GM12878 (cell line): ENCODE measurements around the gene MROH2B. TPM values are rescaled to one million over a fixed set of nuclear protein-coding genes. Genes with fewer than 3 reads are reported as not detected.

Source experiments
- ATAC-seq: fragments of 200-7000 bp; cut with Tn5 transposase; 3 replicates; pipeline ENCODE4 v1.9.1; 2020; ENCODE audit warnings: mild to moderate bottlenecking, moderate library complexity
- BruUV-seq: library from RNA; stranded (reverse); fragments of 400-500 nt; replicated peaks from 2 replicates; lab custom pipeline; 2021; lab: Mats Ljungman, UMichigan
- CTCF ChIA-PET: fragments of 300-600 bp; sonication (Branson Sonifier 250); formaldehyde crosslinking; extraction: SDS; loops from one replicate; lab custom pipeline; 2021; ENCODE audit warnings: inconsistent platforms; lab: Yijun Ruan, JAX
- POLR2A ChIA-PET: fragments of 350-600 bp; formaldehyde crosslinking; extraction: SDS; loops from one replicate; lab custom pipeline; 2021; ENCODE audit warnings: inconsistent platforms; lab: Charles Lee
- RAD21 ChIA-PET: fragments of 300-600 bp; sonication (Branson Sonifier 250); formaldehyde crosslinking; loops from one replicate; lab custom pipeline; 2023; ENCODE audit warnings: antibody characterized with exemption; ENCODE audit not compliant: unreplicated experiment; lab: Charles Lee
- SMC1A ChIA-PET: fragments of 300-600 bp; sonication (Branson Sonifier 250); formaldehyde crosslinking; loops from one replicate; lab custom pipeline; 2023; ENCODE audit not compliant: unreplicated experiment, uncharacterized antibody; lab: Charles Lee
- DNase-seq: peaks from one replicate; pipeline ENCODE4 v3.0.0-alpha.2; 2011; ENCODE audit warnings: low read depth, low spot score
- FAIRE-seq: peaks from 3 replicates; lab custom pipeline; 2011; peaks lifted over from hg19 to GRCh38; lab: Jason Lieb, UNC
- H2AFZ ChIP-seq: 2 replicates; pipeline ENCODE4 v1.6.0; 2011; ENCODE audit warnings: low read depth, low read length, control low read depth; ENCODE audit not compliant: control insufficient read depth
- H3K27ac ChIP-seq: 2 replicates; pipeline ENCODE4 v1.5.1; 2011; ENCODE audit warnings: control low read depth; ENCODE audit not compliant: control insufficient read depth, insufficient read depth
- H3K27me3 ChIP-seq, 2 experiments: replicated peaks in 1 of 2; 2 replicates each; pipeline versions ENCODE4 v1.6.0 to v1.6.1; 2011; ENCODE audit warnings: low read length in 1 of 2; ENCODE audit not compliant: control insufficient read depth in 2 of 2, insufficient read depth in 2 of 2
- H3K36me3 ChIP-seq, 2 experiments: 2 replicates each; pipeline ENCODE4 v1.5.1; 2011; ENCODE audit warnings: low read length in 1 of 2; ENCODE audit not compliant: control insufficient read depth in 2 of 2, insufficient read depth in 2 of 2
- H3K4me1 ChIP-seq: 2 replicates; pipeline ENCODE4 v1.6.1; 2011; ENCODE audit warnings: mild to moderate bottlenecking, low read length, moderate library complexity, mixed read lengths; ENCODE audit not compliant: control insufficient read depth, insufficient read depth
- H3K4me2 ChIP-seq: 2 replicates; pipeline ENCODE4 v1.6.0; 2011; ENCODE audit warnings: control low read depth; ENCODE audit not compliant: control insufficient read depth, insufficient read depth
- H3K4me3 ChIP-seq: fragments of 200-600 bp; sonication (generic); 2 replicates; pipeline ENCODE4 v1.5.1; 2016
- H3K79me2 ChIP-seq: 2 replicates; pipeline ENCODE4 v1.6.0; 2011; ENCODE audit warnings: low read length; ENCODE audit not compliant: control insufficient read depth, insufficient read depth
- H3K9ac ChIP-seq: 2 replicates; pipeline ENCODE4 v1.8.0; 2011; ENCODE audit warnings: low read length, control low read depth, mixed read lengths; ENCODE audit not compliant: control insufficient read depth, insufficient read depth
- H3K9me3 ChIP-seq: replicated peaks from 3 replicates; pipeline ENCODE4 v1.5.1; 2011; ENCODE audit warnings: mild to moderate bottlenecking, low read length; ENCODE audit not compliant: control insufficient read depth, insufficient read depth
- H4K20me1 ChIP-seq: 2 replicates; pipeline ENCODE4 v1.6.0; 2011; ENCODE audit not compliant: control insufficient read depth, insufficient read depth
- CBX3 ChIP-seq: fragments of 200-600 bp; sonication (generic); IDR thresholded peaks from 2 replicates; pipeline ENCODE4 v1.6.1; 2016; ENCODE audit warnings: low read depth, borderline replicate concordance
- ELK1 ChIP-seq: IDR thresholded peaks from 2 replicates; pipeline ENCODE4 v1.6.1; 2012; ENCODE audit warnings: low read depth, low read length, improper control_type of control experiment
- HDAC6 ChIP-seq: fragments of 200-600 bp; sonication (generic); IDR thresholded peaks from one replicate; pipeline ENCODE4 v1.8.0; 2017; ENCODE audit warnings: antibody characterized with exemption; ENCODE audit not compliant: unreplicated experiment
- PRDM15 ChIP-seq: fragments of 450-650 bp; formaldehyde crosslinking; IDR thresholded peaks from 2 replicates; pipeline ENCODE4 v1.4.0; 2020; ENCODE audit warnings: mild to moderate bottlenecking, moderate library complexity
- RAD21 ChIP-seq: IDR thresholded peaks from 2 replicates; pipeline ENCODE4 v1.6.1; 2011; ENCODE audit warnings: mild to moderate bottlenecking, low read depth, low read length, moderate library complexity; ENCODE audit not compliant: insufficient read depth
- SIN3A ChIP-seq: IDR thresholded peaks from 2 replicates; pipeline ENCODE4 v1.6.1; 2012; ENCODE audit warnings: low read depth, low read length, improper control_type of control experiment
- WRNIP1 ChIP-seq: IDR thresholded peaks from 2 replicates; pipeline ENCODE4 v1.6.1; 2011; ENCODE audit warnings: low read depth, low read length, improper control_type of control experiment, borderline replicate concordance
- ZNF207 ChIP-seq: fragments of 450-650 bp; IDR thresholded peaks from 2 replicates; pipeline ENCODE4 v1.6.1; 2014; ENCODE audit warnings: antibody characterized with exemption, mild to moderate bottlenecking, borderline replicate concordance
- ZNF24 ChIP-seq: fragments of 450-650 bp; IDR thresholded peaks from 2 replicates; pipeline ENCODE4 v1.6.1; 2017; ENCODE audit warnings: antibody characterized with exemption, mild to moderate bottlenecking
- ZZZ3 ChIP-seq: IDR thresholded peaks from 2 replicates; pipeline ENCODE4 v1.6.1; 2011; ENCODE audit warnings: low read depth; ENCODE audit not compliant: control insufficient read depth, insufficient read length
- WGBS: methylation state at CpG from one replicate; pipeline ENCODE4 v1.1.6; 2016; ENCODE audit warnings: low lambda C conversion rate; ENCODE audit not compliant: insufficient replicate concordance, insufficient coverage; ENCODE audit errors: missing lambda C conversion rate; 5-methylcytosine and 5-hydroxymethylcytosine counted together
- in situ Hi-C: fragments of 300-500 bp; cut with MboI; formaldehyde crosslinking; loops from 9 replicates; pipeline ENCODE4 v1.14.3; 2018; ENCODE audit warnings: mixed read lengths
- intact Hi-C: fragments of 100-400 bp; cut with micrococcal nuclease; formaldehyde crosslinking; loops from one replicate; pipeline ENCODE4 v1.14.2; 2022; ENCODE audit not compliant: unreplicated experiment
- polyA plus RNA-seq, 11 experiments: library from polyadenylated mRNA; depleted of rRNA in 4 of 11; unstranded in 6 of 11; stranded (reverse) in 5 of 11; fragments of >200 nt; fragmentation: Nextera tagmentation in 4 of 11; fragmentation: Illumina TruSeq in 1 of 11; extraction: Ambion mirVana in 4 of 11; extraction: Trizol in 1 of 11; gene quantifications; 1 replicate in 1 of 11; 2 replicates in 10 of 11; pipeline versions ENCODE4 v1.2.1 to v1.2.3, GENCODE V29; 2011 to 2016; ENCODE audit warnings: inconsistent platforms in 2 of 11, missing spikeins in 2 of 11, low read depth in 1 of 11
- total RNA-seq, 4 experiments: library from RNA; depleted of rRNA in 3 of 4; stranded (reverse); fragments of >200 nt in 3 of 4; fragmentation: Illumina TruSeq in 1 of 4; extraction: Trizol in 1 of 4; gene quantifications; 2 replicates each; pipeline versions ENCODE4 v1.2.1 to v1.2.3, GENCODE V29; 2013 to 2021

The MROH2B gene
- total and polyA plus RNA-seq, 10 of the 15 experiments (the other 5 are each of a cell fraction or from before 2014, with no cell fraction given), result not detected

GRCh38 chr5:41083306-41083705, 12.2 kb upstream of the MROH2B start:
- Histone ChIP-seq H2AFZ (no peak overlapping the region), H3K4me2 (no peak overlapping the region), H3K79me2 (no peaks in the 10 kb centered on the region), H3K9ac (no peak overlapping the region), H3K9me3 (no peaks in the 10 kb centered on the region), H3K4me3 (no peak overlapping the region), H3K36me3 (no peaks in the 10 kb centered on the region), H3K4me1 (no peaks in the 10 kb centered on the region), H3K27me3 (no peaks in the 10 kb centered on the region), H3K27ac (no peak overlapping the region), H4K20me1 (no peaks in the 10 kb centered on the region)
- SMC1A ChIA-PET, result interaction anchor here (0.6 kb wide), 1 partner anchor 14 kb away, joined by 3 read pairs; no protein-coding TSS in a partner anchor
- DNase-seq (no peak), ATAC-seq (no peak), FAIRE-seq (no peak)
- RAD21 ChIA-PET, result no interaction called here
- BruUV-seq, result no TSS peak
- CTCF ChIA-PET, result interaction anchor here (0.6 kb wide), 1 partner anchor 130 kb away, joined by 3 read pairs; no protein-coding TSS in a partner anchor
- intact Hi-C loops (no loop called here), in situ Hi-C loops (no loop called here)
- 25% methylated on average over 7 of the region's 7 CpGs for WGBS
- POLR2A ChIA-PET, result no interaction called here
- TF ChIP-seq ZNF207 (no peak), PRDM15 (CRISPR knock-in tag) (no peak)

- BruUV-seq, result no TSS peak
- Histone ChIP-seq H3K4me1 (no peaks in the 10 kb centered on the region), H3K36me3 (no peaks in the 10 kb centered on the region), H3K79me2 (no peaks in the 10 kb centered on the region), H3K27ac (no peak overlapping the region), H3K4me3 (no peak overlapping the region), H3K27me3 (no peaks in the 10 kb centered on the region), H3K9ac (no peak overlapping the region), H3K4me2 (no peak overlapping the region), H4K20me1 (no peaks in the 10 kb centered on the region), H2AFZ (no peak overlapping the region), H3K9me3 (no peaks in the 10 kb centered on the region)
- 37% methylated on average over 2 of the region's 2 CpGs for WGBS
- ATAC-seq (no peak), FAIRE-seq (no peak), DNase-seq (no peak)
- RAD21 ChIA-PET, result no interaction called here
- intact Hi-C loops, result no loop called here
- in situ Hi-C loops, result no loop called here
- POLR2A ChIA-PET, result no interaction called here
- SMC1A ChIA-PET, result no interaction called here
- CTCF ChIA-PET, result interaction anchor here (1.3 kb wide), 1 partner anchor 12 kb away, joined by 3 read pairs; no protein-coding TSS in a partner anchor
- TF ChIP-seq RAD21 (no peak), CBX3 (no peak), ZNF24 (no peak), HDAC6 (no peak), ELK1 (no peak), ZZZ3 (no peak), WRNIP1 (no peak), SIN3A (no peak)
Measured at GRCh38 chr5:41071975-41072374, 833 bp upstream of the MROH2B start.
